ENCODE results near the gene LRCH4. TPM values are rescaled to one million over a fixed set of nuclear protein-coding genes. Genes with fewer than 3 reads are reported as not detected.
A peak's percentile ranks its signal among the peaks of the same experiment; 100 is the strongest.

LRCH4 gene
- total and polyA plus RNA-seq, 2 donors (not counting 1 experiment from before 2014, with no cell fraction given): 288 to 289 TPM

DNA sequence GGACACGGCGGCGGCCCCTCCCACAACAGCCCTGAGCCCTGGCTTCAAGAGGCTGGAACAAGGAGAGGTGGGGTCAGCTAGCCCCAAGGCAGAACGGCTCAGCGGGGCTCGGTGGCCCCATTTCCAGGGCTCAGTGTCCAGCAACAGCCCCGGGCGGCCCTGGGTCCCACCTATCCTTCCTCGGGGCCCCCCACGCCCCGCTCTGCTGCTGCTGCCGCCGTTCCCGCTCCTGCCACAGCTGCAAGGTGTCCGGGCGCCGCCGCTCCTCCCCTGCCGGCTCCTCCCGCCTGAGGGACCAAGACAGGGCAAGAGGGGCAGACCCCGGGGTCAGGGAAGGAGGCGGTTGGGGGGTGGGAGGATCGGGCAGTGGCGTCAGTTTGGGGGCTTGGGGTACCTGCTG lies 8.8 kb downstream of the LRCH4 start:
- no peaks in the 10 kb centered on the region for H3K27me3 ChIP-seq (replicated peaks in 1 of 4; ENCODE audit: control extremely low read depth in 1 of 4, control insufficient read depth in 3 of 4, insufficient read depth in 4 of 4, low read length in 3 of 4)
- ATAC-seq (ENCODE audit: low read depth): no peak
- H3K79me2 ChIP-seq (ENCODE audit: control insufficient read depth, insufficient read depth, low read length): peaks cover 46% of the 10 kb centered on the region
- H3K9me3 Mint-ChIP-seq (ENCODE audit: insufficient read depth): no peaks in the 10 kb centered on the region
- no peak overlapping the region for H3K27ac Mint-ChIP-seq
- TF ChIP-seq EZH2 (IDR thresholded peaks at IDR 0.05; ENCODE audit: borderline replicate concordance, insufficient read depth, low read depth, low read length, poor library complexity, severe bottlenecking) (no peak), CTCF (IDR thresholded peaks at IDR 0.05) (no peak)
- CTCF ChIA-PET: interaction anchor here (1.4 kb wide), 1 partner anchor 16 kb away, joined by 3 read pairs; no protein-coding TSS in a partner anchor
- peaks cover 0 to 79% of the 10 kb centered on the region in 2 experiments for H3K36me3 ChIP-seq (replicated peaks in 1 of 2; ENCODE audit: control extremely low read depth in 1 of 2, control insufficient read depth in 1 of 2, extremely low read depth in 1 of 2, insufficient read depth in 2 of 2, low read length in 1 of 2)
- intact Hi-C loops (cut with micrococcal nuclease): no loop called here
- no peak overlapping the region for H3K4me3 ChIP-seq (ENCODE audit: control extremely low read depth in 1 of 5, extremely low read depth in 1 of 5, insufficient read depth in 1 of 5, low read depth in 2 of 5, low read length in 4 of 5)
- H3K4me1 ChIP-seq (ENCODE audit: control insufficient read depth in 2 of 2, insufficient read depth in 2 of 2, low read length in 2 of 2): peaks cover 0 to 2% of the 10 kb centered on the region in 2 donors
- DNase-seq: no peak
- no peak overlapping the region for H3K9ac ChIP-seq (ENCODE audit: low read length)
- H3K4me1 Mint-ChIP-seq: peaks cover 4% of the 10 kb centered on the region
- H4K20me1 ChIP-seq (ENCODE audit: control insufficient read depth, insufficient read depth, low read length, poor library complexity, severe bottlenecking): peaks cover 89% of the 10 kb centered on the region
- no peaks in the 10 kb centered on the region for H3K9me3 ChIP-seq (ENCODE audit: control extremely low read depth in 1 of 3, control insufficient read depth in 2 of 3, insufficient read depth in 1 of 3, low read length in 2 of 3)
- no peaks in the 10 kb centered on the region for H3K27me3 Mint-ChIP-seq
- no peak overlapping the region for H3K27ac ChIP-seq (ENCODE audit: low read length in 2 of 2)
- H3K4me3 Mint-ChIP-seq: no peak overlapping the region
- WGBS (ENCODE audit: insufficient coverage): 99% methylated on average over 12 of the region's 24 CpGs
- POLR2A ChIA-PET: interaction anchor here (0.7 kb wide), 1 partner anchor 55 kb away, joined by 7 read pairs; no protein-coding TSS in a partner anchor
- no peak overlapping the region for H2AFZ ChIP-seq (ENCODE audit: insufficient read depth, low read depth, low read length, poor library complexity, severe bottlenecking)
- no peak overlapping the region for H3K4me2 ChIP-seq (replicated peaks; ENCODE audit: low read depth, low read length, poor library complexity, severe bottlenecking)

DNA sequence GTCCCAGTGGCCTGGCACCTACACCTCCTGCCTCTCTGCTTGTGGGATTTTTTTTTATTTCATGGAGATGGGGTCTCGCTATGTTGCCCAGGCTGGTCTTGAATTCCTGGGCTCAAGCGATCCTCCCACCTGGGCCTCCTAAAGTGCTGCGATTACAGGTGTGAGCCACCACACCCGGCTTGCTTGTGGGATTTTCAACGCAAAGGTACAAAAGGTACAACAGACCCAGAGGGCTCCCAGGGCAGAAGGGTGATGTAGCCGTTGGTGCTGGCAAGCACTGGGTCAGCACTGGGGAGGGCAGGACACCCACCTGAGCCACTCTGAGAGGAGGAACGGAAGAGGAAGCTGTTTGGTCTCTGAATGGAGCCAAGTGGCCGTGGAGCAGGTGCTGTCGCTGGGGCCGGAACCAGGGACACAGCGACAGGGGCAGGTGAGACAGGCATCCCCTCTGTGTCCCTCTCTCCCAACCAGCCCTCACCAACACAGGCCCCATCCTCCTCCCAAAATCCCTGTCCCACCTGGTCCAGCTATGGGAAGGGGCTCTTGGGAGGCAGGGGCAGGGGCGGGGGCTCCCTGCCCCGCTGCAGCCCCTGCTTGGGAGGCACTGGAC lies 9.4 kb downstream of the LRCH4 start:
- peaks cover 40% of the 10 kb centered on the region for H3K79me2 ChIP-seq (ENCODE audit: control insufficient read depth, insufficient read depth, low read length)
- no peak overlapping the region for H3K27ac Mint-ChIP-seq
- no peak overlapping the region for H3K4me3 ChIP-seq (ENCODE audit: control extremely low read depth in 1 of 5, extremely low read depth in 1 of 5, insufficient read depth in 1 of 5, low read depth in 2 of 5, low read length in 4 of 5)
- no peak overlapping the region for H2AFZ ChIP-seq (ENCODE audit: insufficient read depth, low read depth, low read length, poor library complexity, severe bottlenecking)
- no peak overlapping the region for H3K4me3 Mint-ChIP-seq
- no peaks in the 10 kb centered on the region for H3K9me3 ChIP-seq (ENCODE audit: control extremely low read depth in 1 of 3, control insufficient read depth in 2 of 3, insufficient read depth in 1 of 3, low read length in 2 of 3)
- ATAC-seq (ENCODE audit: low read depth) (no peak), DNase-seq (peak; percentile 14)
- H3K27me3 Mint-ChIP-seq: no peaks in the 10 kb centered on the region
- peaks cover 83% of the 10 kb centered on the region for H4K20me1 ChIP-seq (ENCODE audit: control insufficient read depth, insufficient read depth, low read length, poor library complexity, severe bottlenecking)
- H3K4me1 Mint-ChIP-seq: peaks cover 7% of the 10 kb centered on the region
- H3K27me3 ChIP-seq (replicated peaks in 1 of 4; ENCODE audit: control extremely low read depth in 1 of 4, control insufficient read depth in 3 of 4, insufficient read depth in 4 of 4, low read length in 3 of 4): no peaks in the 10 kb centered on the region
- no peak overlapping the region for H3K4me2 ChIP-seq (replicated peaks; ENCODE audit: low read depth, low read length, poor library complexity, severe bottlenecking)
- H3K9me3 Mint-ChIP-seq (ENCODE audit: insufficient read depth): no peaks in the 10 kb centered on the region
- peaks cover 0 to 73% of the 10 kb centered on the region in 2 experiments for H3K36me3 ChIP-seq (replicated peaks in 1 of 2; ENCODE audit: control extremely low read depth in 1 of 2, control insufficient read depth in 1 of 2, extremely low read depth in 1 of 2, insufficient read depth in 2 of 2, low read length in 1 of 2)
- H3K9ac ChIP-seq (ENCODE audit: low read length): no peak overlapping the region
- no peak overlapping the region for H3K27ac ChIP-seq (ENCODE audit: low read length in 2 of 2)
- TF ChIP-seq EZH2 (IDR thresholded peaks at IDR 0.05; ENCODE audit: borderline replicate concordance, insufficient read depth, low read depth, low read length, poor library complexity, severe bottlenecking) (no peak), CTCF (IDR thresholded peaks at IDR 0.05) (no peak)
- WGBS (ENCODE audit: insufficient coverage): 98% methylated on average over 11 of the region's 13 CpGs
- peaks cover 0 to 5% of the 10 kb centered on the region in 2 donors for H3K4me1 ChIP-seq (ENCODE audit: control insufficient read depth in 2 of 2, insufficient read depth in 2 of 2, low read length in 2 of 2)
- intact Hi-C loops (cut with micrococcal nuclease): no loop called here
- POLR2A ChIA-PET: no interaction called here
- CTCF ChIA-PET: no interaction called here
